Neural cell (in vitro differentiated cells): ENCODE measurements around the gene PDE6H. TPM values are rescaled to one million over a fixed set of nuclear protein-coding genes. Genes with fewer than 3 reads are reported as not detected.

ENCODE experiments used
- H2AFZ ChIP-seq: fragments of 200-600, 300-800 bp; sonication (generic), shearing (Covaris generic); 2 replicates; pipeline ENCODE4 v1.6.0; 2014; ENCODE audit warnings: low read depth, mild to moderate bottlenecking, antibody characterized with exemption, low read length, moderate library complexity
- H3F3A ChIP-seq: fragments of 200-600 bp; shearing (Covaris generic); 2 replicates; pipeline ENCODE4 v1.6.1; 2016; ENCODE audit warnings: mild to moderate bottlenecking, moderate library complexity, mixed read lengths, antibody characterized with exemption, low read length; ENCODE audit not compliant: insufficient read depth, poor library complexity, severe bottlenecking
- H3K27ac ChIP-seq: fragments of 200-600, 300-800 bp; sonication (generic), shearing (Covaris generic); 2 replicates; pipeline ENCODE4 v1.5.1; 2014; ENCODE audit warnings: mild to moderate bottlenecking, low read length, moderate library complexity
- H3K27me3 ChIP-seq: fragments of 300-800, 200-600 bp; sonication (generic), shearing (Covaris generic); 2 replicates; pipeline ENCODE4 v1.6.0; 2014; ENCODE audit warnings: mild to moderate bottlenecking, low read depth, low read length, moderate library complexity; ENCODE audit not compliant: insufficient read depth
- H3K36me3 ChIP-seq: fragments of 300-800, 200-600 bp; sonication (generic), shearing (Covaris generic); 2 replicates; pipeline ENCODE4 v1.5.1; 2014; ENCODE audit warnings: mild to moderate bottlenecking, antibody characterized with exemption, low read length, moderate library complexity; ENCODE audit not compliant: insufficient read depth
- H3K4me2 ChIP-seq: fragments of 300-800, 200-600 bp; sonication (generic), shearing (Covaris generic); 2 replicates; pipeline ENCODE4 v1.6.0; 2014; ENCODE audit warnings: mild to moderate bottlenecking, low read length
- H3K4me3 ChIP-seq: fragments of 300-800, 200-600 bp; sonication (generic), shearing (Covaris generic); 2 replicates; pipeline ENCODE4 v1.5.1; 2014; ENCODE audit warnings: mild to moderate bottlenecking, low read length, moderate library complexity
- H3K79me2 ChIP-seq: fragments of 200-600 bp; shearing (Covaris generic); replicated peaks from 2 replicates; pipeline ENCODE4 v1.6.0; 2014; ENCODE audit warnings: mild to moderate bottlenecking, low read length, moderate library complexity; ENCODE audit not compliant: insufficient read depth
- H3K9ac ChIP-seq: fragments of 300-800, 200-600 bp; sonication (generic), shearing (Covaris generic); 2 replicates; pipeline ENCODE4 v1.6.1; 2016; ENCODE audit warnings: mild to moderate bottlenecking, low read length, mixed read lengths
- H3K9me2 ChIP-seq: fragments of 200-600 bp; shearing (Covaris generic); 2 replicates; pipeline ENCODE4 v1.6.1; 2016; ENCODE audit warnings: mild to moderate bottlenecking, low read length, mixed read lengths; ENCODE audit not compliant: insufficient read depth
- H3K9me3 ChIP-seq: fragments of 200-600, 300-800 bp; sonication (generic), shearing (Covaris generic); 2 replicates; pipeline ENCODE4 v1.6.1; 2016; ENCODE audit warnings: mild to moderate bottlenecking, mixed run types, low read length, moderate library complexity, mixed read lengths
- H4K20me1 ChIP-seq: fragments of 200-600 bp; shearing (Covaris generic); 2 replicates; pipeline ENCODE4 v1.6.1; 2016; ENCODE audit warnings: mild to moderate bottlenecking, mixed run types; ENCODE audit not compliant: insufficient read depth
- EP300 ChIP-seq: fragments of 450-650 bp; conservative IDR thresholded peaks from 2 replicates; pipeline ENCODE4 v1.6.1; 2014; ENCODE audit warnings: antibody characterized with exemption, mild to moderate bottlenecking, moderate library complexity; ENCODE audit not compliant: poor library complexity, severe bottlenecking
- EZH2 ChIP-seq: fragments of 200-600, 300-800 bp; shearing (Covaris generic), sonication (generic); IDR thresholded peaks from 2 replicates; pipeline ENCODE4 v1.6.1; 2014; ENCODE audit warnings: antibody characterized with exemption, low read length, borderline replicate concordance, mild to moderate bottlenecking; ENCODE audit not compliant: insufficient read depth, poor library complexity, severe bottlenecking
- MXI1 ChIP-seq: fragments of 450-650 bp; conservative IDR thresholded peaks from 2 replicates; pipeline ENCODE4 v1.6.1; 2014; ENCODE audit warnings: antibody characterized with exemption, mild to moderate bottlenecking; ENCODE audit not compliant: poor library complexity, severe bottlenecking
- POLR2AphosphoS5 ChIP-seq: IDR thresholded peaks from 2 replicates; pipeline ENCODE4 v1.6.1; 2012
- RAD21 ChIP-seq: fragments of 450-650 bp; conservative IDR thresholded peaks from 2 replicates; pipeline ENCODE4 v1.6.1; 2014; ENCODE audit warnings: antibody characterized with exemption, mild to moderate bottlenecking, moderate library complexity
- REST ChIP-seq: IDR thresholded peaks from 2 replicates; pipeline ENCODE4 v1.6.1; 2012; ENCODE audit warnings: borderline replicate concordance
- SMC3 ChIP-seq: fragments of 450-650 bp; conservative IDR thresholded peaks from 2 replicates; pipeline ENCODE4 v1.6.1; 2014; ENCODE audit warnings: antibody characterized with exemption, mild to moderate bottlenecking, moderate library complexity; ENCODE audit not compliant: poor library complexity
- TAF1 ChIP-seq: IDR thresholded peaks from 2 replicates; pipeline ENCODE4 v1.6.1; 2012; ENCODE audit warnings: low read depth
- polyA plus RNA-seq: library from polyadenylated mRNA; depleted of rRNA; stranded (reverse); fragments of >200 nt; gene quantifications from 2 replicates; pipeline ENCODE4 v1.2.3, GENCODE V29; 2014
- TF ChIP-seq, protein P1 (sequence below): fragments of 450-650 bp; IDR thresholded peaks from 2 replicates; pipeline ENCODE4 v1.5.1; 2014; ENCODE audit warnings: antibody characterized with exemption, mild to moderate bottlenecking, moderate library complexity; ENCODE audit not compliant: poor library complexity, severe bottlenecking

The PDE6H gene
- polyA plus RNA-seq, 1 donor from 2014 or later: not detected

- H4K20me1 ChIP-seq: no peaks in the 10 kb centered on the region
- H3K9me3 ChIP-seq: no peaks in the 10 kb centered on the region
- H3K27ac ChIP-seq: no peak overlapping the region
- H3K9ac ChIP-seq: no peak overlapping the region
- no peaks in the 10 kb centered on the region for H3F3A ChIP-seq
- no peaks in the 10 kb centered on the region for H3K36me3 ChIP-seq
- TF ChIP-seq EZH2: no peak
- TF ChIP-seq, protein P1, sequence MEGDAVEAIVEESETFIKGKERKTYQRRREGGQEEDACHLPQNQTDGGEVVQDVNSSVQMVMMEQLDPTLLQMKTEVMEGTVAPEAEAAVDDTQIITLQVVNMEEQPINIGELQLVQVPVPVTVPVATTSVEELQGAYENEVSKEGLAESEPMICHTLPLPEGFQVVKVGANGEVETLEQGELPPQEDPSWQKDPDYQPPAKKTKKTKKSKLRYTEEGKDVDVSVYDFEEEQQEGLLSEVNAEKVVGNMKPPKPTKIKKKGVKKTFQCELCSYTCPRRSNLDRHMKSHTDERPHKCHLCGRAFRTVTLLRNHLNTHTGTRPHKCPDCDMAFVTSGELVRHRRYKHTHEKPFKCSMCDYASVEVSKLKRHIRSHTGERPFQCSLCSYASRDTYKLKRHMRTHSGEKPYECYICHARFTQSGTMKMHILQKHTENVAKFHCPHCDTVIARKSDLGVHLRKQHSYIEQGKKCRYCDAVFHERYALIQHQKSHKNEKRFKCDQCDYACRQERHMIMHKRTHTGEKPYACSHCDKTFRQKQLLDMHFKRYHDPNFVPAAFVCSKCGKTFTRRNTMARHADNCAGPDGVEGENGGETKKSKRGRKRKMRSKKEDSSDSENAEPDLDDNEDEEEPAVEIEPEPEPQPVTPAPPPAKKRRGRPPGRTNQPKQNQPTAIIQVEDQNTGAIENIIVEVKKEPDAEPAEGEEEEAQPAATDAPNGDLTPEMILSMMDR: no peak
- TF ChIP-seq EP300: no peak
- TF ChIP-seq RAD21: no peak
- no peaks in the 10 kb centered on the region for H3K9me2 ChIP-seq
- no peak overlapping the region for H3K4me2 ChIP-seq
- H2AFZ ChIP-seq: no peak overlapping the region
- H3K27me3 ChIP-seq: no peaks in the 10 kb centered on the region
- no peaks in the 10 kb centered on the region for H3K79me2 ChIP-seq
- H3K4me3 ChIP-seq: no peak overlapping the region
Observed at GRCh38 chr12:14946861-14947260, 26.0 kb upstream of the PDE6H start.

DNA sequence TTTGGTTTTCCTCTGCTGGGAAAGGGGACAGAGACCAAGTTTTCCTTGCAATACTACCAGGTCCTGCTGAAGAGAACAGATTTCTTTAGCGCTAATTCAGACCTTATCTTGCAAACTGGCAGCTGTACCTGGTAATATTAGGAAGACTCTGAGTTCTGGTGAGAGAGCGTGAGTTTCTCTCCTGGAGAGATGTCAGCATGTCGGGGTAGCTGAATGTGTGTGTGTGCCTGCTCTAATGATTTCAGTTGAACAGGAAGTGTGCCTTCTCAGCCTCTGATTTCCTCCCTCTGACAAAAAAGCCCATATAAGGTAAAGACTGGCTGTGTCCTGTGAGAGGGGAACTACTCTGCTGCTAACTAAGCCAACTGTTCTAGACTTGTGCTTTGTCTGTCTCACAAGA is 24.2 kb upstream of the PDE6H start:
- peak overlapping the region; percentile 27 for H2AFZ ChIP-seq
- H3K9ac ChIP-seq: peak overlapping the region; percentile 56

GRCh38 chr12:14949631-14950030 is 23.2 kb upstream of the PDE6H start:
- no peak overlapping the region for H3K4me2 ChIP-seq
- TF ChIP-seq POLR2AphosphoS5 (no peak), MXI1 (no peak), REST (no peak), RAD21 (no peak), EP300 (no peak), SMC3 (no peak), EZH2 (no peak), TAF1 (no peak)
- TF ChIP-seq, protein P1: no peak
- H2AFZ ChIP-seq: no peak overlapping the region

More for the DNA sequence above, 24.2 kb upstream of the PDE6H start:
- TF ChIP-seq EP300 (peak; percentile 54), POLR2AphosphoS5 (peak; percentile 59)
- TF ChIP-seq, protein P1: no peak
- H3F3A ChIP-seq: no peaks in the 10 kb centered on the region
- no peaks in the 10 kb centered on the region for H3K9me3 ChIP-seq
- no peaks in the 10 kb centered on the region for H3K9me2 ChIP-seq
- H4K20me1 ChIP-seq: no peaks in the 10 kb centered on the region
- no peaks in the 10 kb centered on the region for H3K79me2 ChIP-seq
- peak overlapping the region; percentile 27 for H3K4me3 ChIP-seq
- H3K36me3 ChIP-seq: no peaks in the 10 kb centered on the region
- peak overlapping the region; percentile 75 for H3K27ac ChIP-seq
- H3K4me2 ChIP-seq: peak overlapping the region; percentile 60
- no peaks in the 10 kb centered on the region for H3K27me3 ChIP-seq

More at GRCh38 chr12:14949631-14950030, 23.2 kb upstream of the PDE6H start:
- no peaks in the 10 kb centered on the region for H4K20me1 ChIP-seq
- H3K79me2 ChIP-seq: no peaks in the 10 kb centered on the region
- H3F3A ChIP-seq: no peaks in the 10 kb centered on the region
- no peaks in the 10 kb centered on the region for H3K9me2 ChIP-seq
- no peaks in the 10 kb centered on the region for H3K27me3 ChIP-seq
- no peaks in the 10 kb centered on the region for H3K9me3 ChIP-seq
- H3K27ac ChIP-seq: peak overlapping the region; percentile 75
- no peak overlapping the region for H3K4me3 ChIP-seq
- H3K9ac ChIP-seq: no peak overlapping the region
- H3K36me3 ChIP-seq: no peaks in the 10 kb centered on the region
